ENCODE data around the gene ZFP64.

- TF ChIP-seq FOXM1 (IDR thresholded peaks at IDR 0.05; ENCODE audit: borderline replicate concordance, low read depth) (no peak), TCF12 (IDR thresholded peaks at IDR 0.05; ENCODE audit: low read depth) (no peak), EGR1 (IDR thresholded peaks at IDR 0.05) (no peak), TAF1 (IDR thresholded peaks at IDR 0.05; ENCODE audit: low read depth) (no peak), REST (IDR thresholded peaks at IDR 0.05; ENCODE audit: low read depth) (no peak), MAX (IDR thresholded peaks at IDR 0.05) (no peak), EP300 (IDR thresholded peaks at IDR 0.05; ENCODE audit: borderline replicate concordance) (no peak), RAD21 (IDR thresholded peaks at IDR 0.05; ENCODE audit: low read depth) (no peak), YY1 (IDR thresholded peaks at IDR 0.05; ENCODE audit: low read depth) (no peak), USF1 (IDR thresholded peaks at IDR 0.05) (no peak), NFIC (IDR thresholded peaks at IDR 0.05) (no peak)
Observed at GRCh38 chr20:52104546-52105441, 86.8 kb downstream of the ZFP64 start.

Data from Ishikawa (cell line).